CD14-positive monocyte (primary cell): ENCODE measurements around the gene RPP21. TPM values are rescaled to one million over a fixed set of nuclear protein-coding genes. Genes with fewer than 3 reads are reported as not detected.

Source experiments
- DNase-seq, 3 donors: peaks; one replicate each; pipeline ENCODE4 v3.0.0-alpha.2; 2011 to 2022
- H2AFZ ChIP-seq: 2 replicates; pipeline ENCODE4 v1.6.0; 2012; ENCODE audit warnings: mild to moderate bottlenecking, low read depth, low read length, inconsistent platforms; ENCODE audit not compliant: insufficient read depth, poor library complexity, severe bottlenecking
- H3K27ac ChIP-seq, 2 donors: 1 replicate in 1 of 2; 2 replicates in 1 of 2; pipeline ENCODE4 v1.5.1; 2012 to 2013; ENCODE audit warnings: low read length in 2 of 2, control low read depth in 1 of 2, inconsistent platforms in 1 of 2, low read depth in 1 of 2, mild to moderate bottlenecking in 1 of 2
- H3K27me3 ChIP-seq, 2 donors: one replicate each; pipeline versions ENCODE4 v1.6.0 to v1.6.1; 2011 to 2013; ENCODE audit warnings: low read length in 2 of 2; ENCODE audit not compliant: control insufficient read depth in 2 of 2, insufficient read depth in 2 of 2
- H3K36me3 ChIP-seq, 2 donors: replicated peaks in 1 of 2; 1 replicate in 1 of 2; 2 replicates in 1 of 2; pipeline versions ENCODE4 v1.5.1 to v1.6.1; 2012 to 2013; ENCODE audit warnings: low read length in 2 of 2, control low read depth in 1 of 2, inconsistent platforms in 1 of 2, mild to moderate bottlenecking in 1 of 2; ENCODE audit not compliant: insufficient read depth in 2 of 2, control insufficient read depth in 1 of 2
- H3K4me1 ChIP-seq, 2 donors: 1 replicate in 1 of 2; 2 replicates in 1 of 2; pipeline versions ENCODE4 v1.5.1 to v1.6.1; 2012 to 2013; ENCODE audit warnings: low read length in 2 of 2, control low read depth in 1 of 2, inconsistent platforms in 1 of 2, mild to moderate bottlenecking in 1 of 2, moderate library complexity in 1 of 2; ENCODE audit not compliant: insufficient read depth in 2 of 2, control insufficient read depth in 1 of 2
- H3K4me2 ChIP-seq: replicated peaks from 2 replicates; pipeline ENCODE3; 2012; ENCODE audit warnings: low read length, moderate library complexity, mild to moderate bottlenecking; ENCODE audit not compliant: poor library complexity, severe bottlenecking; ENCODE audit errors: extremely low read depth
- H3K4me3 ChIP-seq, 3 experiments: fragments of 200-600 bp in 1 of 3; sonication (generic) in 1 of 3; replicated peaks in 1 of 3; 1 replicate in 2 of 3; 2 replicates in 1 of 3; pipeline ENCODE4 v1.5.1; 2011 to 2013; ENCODE audit warnings: low read length in 3 of 3, mild to moderate bottlenecking in 3 of 3, control low read depth in 2 of 3, low read depth in 2 of 3, inconsistent platforms in 1 of 3, moderate library complexity in 1 of 3
- H3K79me2 ChIP-seq: 2 replicates; pipeline ENCODE4 v1.6.0; 2012; ENCODE audit warnings: mild to moderate bottlenecking, control low read depth, inconsistent platforms, low read length, moderate library complexity; ENCODE audit not compliant: insufficient read depth
- H3K9ac ChIP-seq: 2 replicates; pipeline ENCODE4 v1.6.0; 2017; ENCODE audit warnings: low read length, mild to moderate bottlenecking; ENCODE audit not compliant: insufficient read depth, poor library complexity, severe bottlenecking
- H3K9me3 ChIP-seq, 2 donors: replicated peaks in 1 of 2; 1 replicate in 1 of 2; 2 replicates in 1 of 2; pipeline versions ENCODE4 v1.5.1 to v1.6.1; 2012 to 2013; ENCODE audit warnings: low read length in 2 of 2, control low read depth in 1 of 2; ENCODE audit not compliant: control insufficient read depth in 1 of 2, insufficient read depth in 1 of 2
- H4K20me1 ChIP-seq: 2 replicates; pipeline ENCODE4 v1.6.0; 2012; ENCODE audit warnings: mild to moderate bottlenecking, low read length, control low read depth, moderate library complexity; ENCODE audit not compliant: insufficient read depth
- H3K27ac Mint-ChIP-seq, 7 donors: one replicate each; pipeline ENCODE4 v1.8.0; 2020; ENCODE audit warnings: mild to moderate bottlenecking in 7 of 7, mixed read lengths in 7 of 7, moderate library complexity in 6 of 7, inconsistent platforms in 2 of 7
- H3K27me3 Mint-ChIP-seq, 3 donors: one replicate each; pipeline ENCODE4 v1.8.0; 2021 to 2022; ENCODE audit warnings: low read depth in 3 of 3, mild to moderate bottlenecking in 3 of 3, mixed read lengths in 3 of 3, moderate library complexity in 3 of 3, inconsistent platforms in 1 of 3
- H3K36me3 Mint-ChIP-seq, 2 donors: one replicate each; pipeline ENCODE4 v1.8.0; 2020; ENCODE audit warnings: mixed read lengths in 2 of 2, inconsistent platforms in 1 of 2, mild to moderate bottlenecking in 1 of 2
- H3K4me1 Mint-ChIP-seq: one replicate; pipeline ENCODE4 v1.8.0; 2020; ENCODE audit warnings: mild to moderate bottlenecking, mixed read lengths
- H3K4me3 Mint-ChIP-seq, 2 donors: one replicate each; pipeline ENCODE4 v1.8.0; 2020; ENCODE audit warnings: mild to moderate bottlenecking in 2 of 2, mixed read lengths in 2 of 2, moderate library complexity in 1 of 2
- H3K9me3 Mint-ChIP-seq, 7 donors: one replicate each; pipeline ENCODE4 v1.8.0; 2020 to 2022; ENCODE audit warnings: mixed read lengths in 7 of 7, mild to moderate bottlenecking in 6 of 7, moderate library complexity in 6 of 7, inconsistent platforms in 2 of 7
- CTCF ChIP-seq: fragments of 200-600 bp; IDR thresholded peaks from one replicate; pipeline ENCODE4 v1.8.0; 2022; ENCODE audit warnings: antibody characterized with exemption, mild to moderate bottlenecking
- WGBS: methylation state at CpG from one replicate; pipeline ENCODE4 v1.1.5; 2013; ENCODE audit warnings: missing lambda C conversion rate; ENCODE audit not compliant: insufficient coverage; 5-methylcytosine and 5-hydroxymethylcytosine counted together
- intact Hi-C, 2 donors: fragments of 100-400 bp; cut with micrococcal nuclease; formaldehyde crosslinking; loops; one replicate each; pipeline versions ENCODE4 v1.15.0 to v1.15.1; 2023
- polyA plus RNA-seq, 3 donors: library from polyadenylated mRNA; depleted of rRNA in 1 of 3; unstranded in 2 of 3; stranded (reverse) in 1 of 3; fragments of 300-500 nt in 2 of 3; fragments of >200 nt in 1 of 3; fragmentation: Illumina TruSeq in 2 of 3; gene quantifications; 1 replicate in 2 of 3; 2 replicates in 1 of 3; pipeline ENCODE4 v1.2.3, GENCODE V29; 2012 to 2021

The RPP21 gene
- polyA plus RNA-seq, 3 donors = 59.2 to 63.6 (median 59.5) TPM

- Histone ChIP-seq H3K27ac (no peak overlapping the region), H3K4me2 (no peak overlapping the region), H4K20me1 (peaks cover 92% of the 10 kb centered on the region), H3K4me3 (no peak overlapping the region), H3K4me1 (no peaks in the 10 kb centered on the region), H2AFZ (no peak overlapping the region), H3K9ac (no peak overlapping the region), H3K9me3 (no peaks in the 10 kb centered on the region), H3K36me3 (peaks cover 19 to 62% of the 10 kb centered on the region in 2 donors), H3K79me2 (peaks cover 16% of the 10 kb centered on the region), H3K27me3 (no peaks in the 10 kb centered on the region)
- no CpG with 5 or more reads among the region's 1 CpG for whole genome bisulfite sequencing
- intact Hi-C loops = no loop called here
- TF ChIP-seq CTCF = no peak
- Mint-ChIP-seq H3K9me3 (no peaks in the 10 kb centered on the region), H3K4me3 (no peak overlapping the region), H3K27ac (peak overlapping the region in 1 of 7 donors; percentile 51), H3K4me1 (peaks cover 7% of the 10 kb centered on the region), H3K36me3 (peaks cover 52 to 64% of the 10 kb centered on the region in 2 donors), H3K27me3 (peaks cover 0 to 3% (median 0%) of the 10 kb centered on the region in 3 donors)
- DNase-seq = no peak
These were observed 33.3 kb upstream of the RPP21 start for GRCh38 chr6:30311671-30312070.

GRCh38 chr6:30312266-30312665 lies 32.7 kb upstream of the RPP21 start:
- DNase-seq = no peak
- no peaks in the 10 kb centered on the region for H3K27me3 ChIP-seq
- H3K9ac ChIP-seq = no peak overlapping the region
- H3K4me3 ChIP-seq = no peak overlapping the region
- H4K20me1 ChIP-seq = peaks cover 92% of the 10 kb centered on the region
- H3K27ac ChIP-seq = no peak overlapping the region
- H3K4me1 Mint-ChIP-seq = peaks cover 7% of the 10 kb centered on the region
- no peak overlapping the region for H3K4me3 Mint-ChIP-seq
- no peak overlapping the region for H2AFZ ChIP-seq
- no peaks in the 10 kb centered on the region for H3K4me1 ChIP-seq
- H3K36me3 Mint-ChIP-seq = peaks cover 48 to 60% of the 10 kb centered on the region in 2 donors
- WGBS = 92% methylated on average over 2 of the region's 2 CpGs
- no peak for TF ChIP-seq CTCF
- H3K9me3 Mint-ChIP-seq = no peaks in the 10 kb centered on the region
- H3K79me2 ChIP-seq = peaks cover 18% of the 10 kb centered on the region
- H3K36me3 ChIP-seq = peaks cover 19 to 59% of the 10 kb centered on the region in 2 donors
- H3K27ac Mint-ChIP-seq = peak overlapping the region in 1 of 7 donors; percentile 7
- intact Hi-C loops = no loop called here
- no peak overlapping the region for H3K4me2 ChIP-seq
- H3K9me3 ChIP-seq = no peaks in the 10 kb centered on the region
- H3K27me3 Mint-ChIP-seq = peaks cover 0 to 3% (median 0%) of the 10 kb centered on the region in 3 donors
